GM23248 (cell line): ENCODE data around the gene LRP6.

Source experiments
- EZH2 ChIP-seq: fragments of 200-600 bp; sonication (generic); IDR thresholded peaks from 2 replicates; pipeline ENCODE4 v1.6.1; 2018; ENCODE audit warnings: antibody characterized with exemption, mild to moderate bottlenecking; ENCODE audit not compliant: insufficient read depth, poor library complexity, severe bottlenecking
- EZH2phosphoT487 ChIP-seq: fragments of 200-600 bp; sonication (generic); IDR thresholded peaks from 2 replicates; pipeline ENCODE4 v1.6.1; 2018; ENCODE audit warnings: antibody characterized with exemption, moderate library complexity, mild to moderate bottlenecking, low read depth; ENCODE audit not compliant: insufficient read depth

DNA sequence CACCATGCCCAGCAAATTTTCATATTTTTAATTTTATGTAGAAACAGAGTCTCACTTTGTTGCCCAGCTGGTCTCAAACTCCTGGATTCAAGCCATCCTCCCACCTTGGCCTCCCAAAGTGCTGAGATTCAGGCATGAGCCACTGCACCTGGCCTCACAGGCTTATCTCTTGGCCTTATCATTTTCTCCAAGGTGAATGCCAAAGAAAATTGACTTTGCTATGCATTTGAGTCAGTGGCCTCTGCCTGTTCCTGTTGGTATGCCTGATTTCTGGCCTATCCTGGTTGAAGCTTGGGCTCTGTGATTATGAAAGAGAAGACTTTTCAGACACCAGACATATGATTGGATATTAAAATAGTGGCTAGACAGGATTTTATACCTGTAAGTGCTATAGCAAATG lies 49.0 kb upstream of the LRP6 start:
- no peak for TF ChIP-seq EZH2
- no peak for TF ChIP-seq EZH2phosphoT487
